ENCODE results near the gene TOR4A.

DNA sequence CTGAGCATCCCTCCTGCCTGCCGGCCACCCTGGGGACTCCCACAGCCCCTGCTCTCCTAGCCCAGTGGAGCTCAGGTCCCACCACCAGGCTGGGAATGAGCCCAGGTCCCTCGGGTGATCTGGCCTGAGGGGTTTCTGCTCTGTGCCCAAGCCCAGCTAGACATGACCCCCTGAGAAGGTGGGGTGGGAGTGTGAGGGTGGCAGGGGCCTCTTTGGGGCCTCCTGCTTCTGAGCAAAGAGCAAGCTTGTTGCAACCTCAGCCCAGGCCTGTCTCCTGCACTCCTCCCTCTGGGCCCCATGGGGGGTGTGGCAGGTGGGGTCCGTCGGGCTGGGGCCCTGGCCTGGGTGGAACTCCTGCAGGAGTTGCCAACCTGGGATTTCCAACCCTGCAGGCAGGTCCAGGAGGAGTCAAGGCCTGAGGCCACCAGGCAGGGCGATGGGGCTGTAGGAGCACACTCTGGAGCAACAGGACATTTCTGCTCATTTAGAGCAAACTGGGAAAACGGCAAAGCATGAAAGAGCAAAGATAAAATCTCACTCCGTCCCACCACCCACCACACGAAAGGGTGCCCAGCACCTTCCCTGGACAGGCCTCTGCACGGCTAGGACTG, 35.9 kb downstream of the TOR4A start:
- no peak for TF ChIP-seq SMARCC2 (IDR thresholded peaks at IDR 0.05; ENCODE audit: low read depth)
- TF ChIP-seq POLR2AphosphoS2 (IDR thresholded peaks at IDR 0.05; ENCODE audit: low read length), result no peak
